Activated CD4-positive, alpha-beta T cell treated with anti-CD3 and anti-CD28 coated beads, Interleukin-2, amount 10 ng/mL, durations not matched to agents 7 days and 5 days (primary cell): ENCODE measurements around the gene KCTD7. TPM values are rescaled to one million over a fixed set of nuclear protein-coding genes. Genes with fewer than 3 reads are reported as not detected.
"Not testable (repeated sequence)": the region's sequence is repeated elsewhere in the genome, so short reads cannot be mapped to it uniquely, and the experiment has no call there.

Experiments used
- CTCF ChIA-PET: fragments of 350-600 bp; sonication (Branson Sonifier 250); formaldehyde crosslinking; loops from one replicate; lab custom pipeline; 2021; ENCODE audit warnings: antibody characterized with exemption; lab: Charles Lee
- POLR2A ChIA-PET: fragments of 350-600 bp; sonication (Branson Sonifier 250); formaldehyde crosslinking; loops from one replicate; lab custom pipeline; 2021; ENCODE audit warnings: antibody characterized with exemption; lab: Charles Lee
- DNase-seq: peaks from one replicate; pipeline ENCODE4 v3.0.0-alpha.2; 2020
- H3K27ac Mint-ChIP-seq: one replicate; pipeline ENCODE4 v1.8.0; 2021; ENCODE audit warnings: mild to moderate bottlenecking, moderate library complexity, mixed read lengths
- H3K27me3 Mint-ChIP-seq: one replicate; pipeline ENCODE4 v1.8.0; 2021; ENCODE audit warnings: mixed read lengths
- H3K36me3 Mint-ChIP-seq: one replicate; pipeline ENCODE4 v1.8.0; 2021; ENCODE audit warnings: low read depth, mixed read lengths
- H3K4me1 Mint-ChIP-seq: one replicate; pipeline ENCODE4 v1.8.0; 2021; ENCODE audit warnings: mixed read lengths
- H3K4me3 Mint-ChIP-seq: one replicate; pipeline ENCODE4 v1.8.0; 2021; ENCODE audit warnings: mild to moderate bottlenecking, moderate library complexity, mixed read lengths
- H3K9me3 Mint-ChIP-seq: one replicate; pipeline ENCODE4 v1.8.0; 2021; ENCODE audit warnings: mixed read lengths
- total RNA-seq, 2 experiments: library from RNA; stranded (reverse); gene quantifications; one replicate each; pipeline ENCODE4 v1.2.3, GENCODE V29; 2021

The KCTD7 gene
- total RNA-seq, 2 experiments from 2014 or later, result 40.0 to 41.3 TPM

GRCh38 chr7:66641526-66641871 lies 12.8 kb downstream of the KCTD7 start:
- Mint-ChIP-seq H3K9me3 (no peaks in the 10 kb centered on the region), H3K27ac (no peak overlapping the region), H3K4me1 (peaks cover 4% of the 10 kb centered on the region), H3K36me3 (peaks cover 57% of the 10 kb centered on the region), H3K4me3 (no peak overlapping the region), H3K27me3 (no peaks in the 10 kb centered on the region)
- no peak for DNase-seq
- POLR2A ChIA-PET, result interaction anchor here (0.6 kb wide), 1 partner anchor 10 kb away, joined by 12 read pairs; no protein-coding TSS in a partner anchor
- CTCF ChIA-PET, result no interaction called here

- H3K27ac Mint-ChIP-seq, result no peak overlapping the region
- ChIA-PET CTCF (no interaction called here), POLR2A (no interaction called here)
- H3K27me3 Mint-ChIP-seq, result no peaks in the 10 kb centered on the region
- peaks cover 4% of the 10 kb centered on the region for H3K4me1 Mint-ChIP-seq
- no peak overlapping the region for H3K4me3 Mint-ChIP-seq
- H3K9me3 Mint-ChIP-seq, result no peaks in the 10 kb centered on the region
- no peak for DNase-seq
- H3K36me3 Mint-ChIP-seq, result peaks cover 63% of the 10 kb centered on the region
Measured at GRCh38 chr7:66642186-66642585, 13.5 kb downstream of the KCTD7 start.

DNA sequence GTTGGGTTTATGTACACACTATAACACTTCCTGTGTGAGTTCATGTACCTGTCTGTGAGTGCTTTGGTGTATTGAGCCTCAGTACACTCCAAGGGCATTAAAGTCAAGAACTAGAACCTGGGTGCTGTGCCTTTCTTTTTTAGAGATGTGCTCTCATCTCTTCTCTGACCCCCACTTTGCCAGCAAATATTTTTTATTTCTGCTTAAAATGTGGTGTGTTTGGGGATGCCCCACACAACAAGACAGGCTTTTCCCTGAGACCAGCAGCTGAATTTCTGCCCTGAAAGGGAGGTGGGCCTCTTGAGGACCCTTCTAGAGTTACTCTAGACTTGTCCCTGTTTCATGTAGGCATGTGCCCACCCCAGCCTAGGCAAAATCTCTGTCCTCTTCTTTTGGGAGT lies 14.3 kb downstream of the KCTD7 start:
- CTCF ChIA-PET, result interaction anchor here (1.4 kb wide), 1 partner anchor 85 kb away, joined by 3 read pairs; no protein-coding TSS in a partner anchor
- Mint-ChIP-seq H3K36me3 (peaks cover 65% of the 10 kb centered on the region), H3K27me3 (no peaks in the 10 kb centered on the region), H3K27ac (no peak overlapping the region), H3K4me1 (peaks cover 4% of the 10 kb centered on the region), H3K4me3 (no peak overlapping the region), H3K9me3 (no peaks in the 10 kb centered on the region)
- POLR2A ChIA-PET, result no interaction called here
- no peak for DNase-seq

DNA sequence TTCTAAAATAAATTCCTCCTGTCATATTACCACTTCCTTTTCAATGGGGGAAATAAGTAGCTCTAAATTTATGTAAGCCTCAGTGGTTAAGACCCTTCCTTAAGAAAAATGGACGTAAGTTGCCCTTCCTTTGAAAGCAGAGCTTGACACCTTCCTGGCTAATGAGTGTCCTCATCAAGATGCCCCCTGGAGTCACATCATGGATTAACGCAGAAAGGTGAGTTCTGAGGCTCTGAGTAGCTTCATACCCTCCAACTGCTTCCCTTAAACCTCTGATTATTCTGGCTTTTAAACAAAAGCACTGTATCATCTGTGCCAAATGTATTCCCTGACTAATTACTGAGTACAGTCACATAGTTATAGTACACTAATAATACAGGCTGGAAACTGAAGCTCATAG lies 14.7 kb downstream of the KCTD7 start:
- POLR2A ChIA-PET, result no interaction called here
- Mint-ChIP-seq H3K36me3 (peaks cover 62% of the 10 kb centered on the region), H3K27ac (no peak overlapping the region), H3K4me3 (no peak overlapping the region), H3K9me3 (no peaks in the 10 kb centered on the region), H3K4me1 (peaks cover 4% of the 10 kb centered on the region), H3K27me3 (no peaks in the 10 kb centered on the region)
- CTCF ChIA-PET, result interaction anchor here (1.2 to 1.4 kb wide), 2 partner anchors 10 to 86 kb away, joined by 3 read pairs; no protein-coding TSS in a partner anchor
- DNase-seq, result no peak

DNA sequence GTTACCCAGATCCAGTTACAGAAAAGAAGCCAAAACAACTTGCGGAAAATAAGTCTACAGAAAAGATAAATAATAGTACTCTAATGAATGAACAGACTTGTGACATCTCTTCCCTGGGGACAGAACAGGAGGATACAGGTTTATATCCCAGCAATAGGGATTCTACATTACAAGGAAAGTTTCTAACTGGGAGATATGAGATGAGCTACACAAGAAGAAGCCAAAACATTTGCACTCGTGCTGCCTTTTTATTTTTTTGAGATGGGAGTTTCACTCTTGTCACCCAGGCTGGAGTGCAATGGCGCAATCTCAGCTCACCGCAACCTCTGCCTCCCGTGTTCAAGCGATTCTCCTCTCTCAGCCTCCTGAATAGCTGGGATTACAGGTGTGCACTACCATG lies 22.3 kb downstream of the KCTD7 start:
- DNase-seq, H3K27me3 Mint-ChIP-seq, H3K27ac Mint-ChIP-seq, POLR2A ChIA-PET, H3K9me3 Mint-ChIP-seq, H3K4me3 Mint-ChIP-seq: not testable (repeated sequence)
- H3K36me3 Mint-ChIP-seq, result peaks cover 24% of the 10 kb centered on the region
- H3K4me1 Mint-ChIP-seq, result peaks cover 25% of the 10 kb centered on the region
- CTCF ChIA-PET, result interaction anchor here (1.1 to 1.2 kb wide), 2 partner anchors 23 to 30 kb away, joined by 3 to 5 read pairs; no protein-coding TSS in a partner anchor

GRCh38 chr7:66653719-66654274 lies 25.1 kb downstream of the KCTD7 start:
- DNase-seq, H3K9me3 Mint-ChIP-seq, H3K27me3 Mint-ChIP-seq, POLR2A ChIA-PET: not testable (repeated sequence)
- peak overlapping the region; percentile 99 for H3K27ac Mint-ChIP-seq
- H3K4me1 Mint-ChIP-seq, result peaks cover 35% of the 10 kb centered on the region
- CTCF ChIA-PET, result interaction anchor here (0.6 to 1.8 kb wide), 4 partner anchors 22 to 28 kb away, joined by 3 to 5 read pairs (median 4); partner anchors contain the start of gene KCTD7
- H3K4me3 Mint-ChIP-seq, result peak overlapping the region; percentile 97
- peaks cover 14% of the 10 kb centered on the region for H3K36me3 Mint-ChIP-seq

DNA sequence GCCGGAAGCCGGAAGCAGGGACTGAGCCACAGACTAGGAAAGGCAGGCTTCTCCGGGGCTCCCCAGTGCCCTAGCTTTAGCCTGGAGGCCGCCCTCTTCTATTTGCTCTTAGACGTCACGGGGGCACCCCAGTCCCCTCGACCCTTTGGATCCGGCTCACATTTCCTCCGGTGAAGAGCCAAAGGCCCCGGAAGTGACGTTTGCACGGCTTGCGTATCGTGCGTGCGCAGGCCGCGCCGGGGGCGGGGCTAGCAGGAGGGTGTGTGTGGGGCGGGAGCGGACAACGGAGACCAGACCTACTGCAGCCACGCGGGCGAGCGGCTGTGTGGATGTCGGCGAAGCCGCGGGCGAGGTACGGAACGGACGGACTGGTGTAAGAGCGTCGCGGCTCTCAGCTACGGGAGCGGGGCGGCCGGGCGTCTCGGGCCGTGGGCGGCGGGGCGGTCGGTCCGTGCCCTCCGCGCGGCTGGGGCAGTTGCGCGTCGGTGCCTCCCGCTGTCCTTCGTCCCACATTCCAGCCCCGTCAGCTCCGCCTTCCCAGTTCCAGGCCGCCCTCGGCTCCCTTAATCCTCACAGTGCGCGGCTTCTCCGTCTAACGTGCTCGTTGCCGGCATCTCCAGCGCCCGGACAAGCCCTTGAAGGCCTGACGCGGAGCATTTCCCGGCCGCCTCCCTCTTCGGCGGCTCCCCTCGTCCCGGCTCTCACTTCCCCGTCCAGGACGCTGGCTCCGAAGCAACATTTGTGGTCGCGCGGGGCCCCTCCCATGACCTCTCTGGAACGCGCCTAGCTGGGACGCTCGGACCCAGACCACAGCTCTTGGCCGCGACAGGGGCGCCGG lies 25.8 kb downstream of the KCTD7 start:
- Mint-ChIP-seq H3K4me3 (peak overlapping the region; percentile 97), H3K9me3 (no peaks in the 10 kb centered on the region), H3K4me1 (peaks cover 35% of the 10 kb centered on the region), H3K27ac (peak overlapping the region; percentile 99), H3K36me3 (peaks cover 12% of the 10 kb centered on the region), H3K27me3 (no peaks in the 10 kb centered on the region)
- ChIA-PET CTCF (interaction anchor here (0.6 to 1.5 kb wide), 3 partner anchors 22 to 27 kb away, joined by 3 to 4 read pairs (median 3); no protein-coding TSS in a partner anchor), POLR2A (no interaction called here)
- peak; percentile 100 for DNase-seq

GRCh38 chr7:66655113-66655806 lies 26.6 kb downstream of the KCTD7 start:
- CTCF ChIA-PET, POLR2A ChIA-PET, H3K9me3 Mint-ChIP-seq, DNase-seq, H3K27me3 Mint-ChIP-seq: not testable (repeated sequence)
- Mint-ChIP-seq H3K4me1 (peaks cover 35% of the 10 kb centered on the region), H3K27ac (peak overlapping the region; percentile 89), H3K4me3 (peak overlapping the region; percentile 97), H3K36me3 (peaks cover 13% of the 10 kb centered on the region)

- H3K27me3 Mint-ChIP-seq, H3K9me3 Mint-ChIP-seq, DNase-seq, POLR2A ChIA-PET, CTCF ChIA-PET: not testable (repeated sequence)
- Mint-ChIP-seq H3K27ac (peak overlapping the region; percentile 14), H3K36me3 (peaks cover 14% of the 10 kb centered on the region), H3K4me1 (peaks cover 35% of the 10 kb centered on the region), H3K4me3 (peak overlapping the region; percentile 97)
Measured at GRCh38 chr7:66655826-66656485, 27.3 kb downstream of the KCTD7 start.

DNA sequence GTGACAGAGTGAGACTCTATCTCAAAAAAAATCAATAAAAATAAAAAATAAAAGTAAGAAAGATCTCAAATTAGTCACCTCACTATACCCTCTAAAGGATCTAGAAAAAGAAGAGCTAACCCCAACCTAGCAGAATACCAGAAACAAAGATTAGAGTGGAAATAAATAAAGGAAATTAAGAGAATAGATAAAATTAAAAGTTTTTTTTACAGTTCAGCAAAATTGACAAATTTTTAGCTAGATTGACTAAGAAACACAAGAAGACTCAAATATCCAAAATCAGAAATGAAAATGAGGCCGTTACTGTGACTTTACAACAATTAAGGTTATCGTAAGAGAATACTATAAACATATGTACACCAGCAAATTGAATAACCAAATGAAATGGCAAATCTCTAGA lies 29.1 kb downstream of the KCTD7 start:
- no peaks in the 10 kb centered on the region for H3K27me3 Mint-ChIP-seq
- H3K36me3 Mint-ChIP-seq, result peaks cover 14% of the 10 kb centered on the region
- peaks cover 31% of the 10 kb centered on the region for H3K4me1 Mint-ChIP-seq
- H3K9me3 Mint-ChIP-seq, result no peaks in the 10 kb centered on the region
- no peak overlapping the region for H3K27ac Mint-ChIP-seq
- ChIA-PET CTCF (interaction anchor here (1.2 kb wide), 1 partner anchor 26 kb away, joined by 3 read pairs; no protein-coding TSS in a partner anchor), POLR2A (no interaction called here)
- no peak overlapping the region for H3K4me3 Mint-ChIP-seq
- no peak for DNase-seq

DNA sequence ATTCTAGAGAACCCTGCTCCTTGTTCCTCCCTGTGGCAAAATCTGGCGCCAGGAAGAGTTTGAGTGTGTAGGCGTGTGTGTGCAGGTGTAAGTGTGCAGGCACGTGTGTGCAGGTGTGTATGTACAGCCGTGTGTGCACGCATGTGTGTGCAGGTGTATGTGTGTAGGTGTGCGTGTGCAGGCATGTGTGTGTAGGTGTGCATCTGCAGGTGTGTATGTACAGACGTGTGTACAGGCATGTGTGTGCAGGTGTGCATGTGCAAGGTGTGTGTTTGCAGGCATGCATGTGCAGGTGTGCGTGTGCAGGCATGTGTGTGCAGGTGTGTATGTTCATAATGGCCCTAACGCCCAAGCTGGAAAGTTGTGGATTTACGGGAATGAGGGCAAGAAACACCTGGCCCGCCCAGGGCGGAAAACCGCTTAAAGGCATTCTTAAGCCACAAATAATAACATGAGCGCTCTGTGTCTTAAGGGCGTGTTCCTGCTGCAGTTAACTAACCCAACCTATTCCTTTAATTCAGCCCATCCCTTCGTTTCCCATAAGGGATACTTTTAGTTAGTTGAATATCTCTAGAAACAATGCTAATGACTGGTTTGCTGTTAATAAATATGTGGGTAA lies 34.1 kb downstream of the KCTD7 start:
- DNase-seq, result no peak
- H3K9me3 Mint-ChIP-seq, result no peaks in the 10 kb centered on the region
- no peak overlapping the region for H3K27ac Mint-ChIP-seq
- no peaks in the 10 kb centered on the region for H3K27me3 Mint-ChIP-seq
- H3K4me3 Mint-ChIP-seq, result no peak overlapping the region
- ChIA-PET POLR2A (no interaction called here), CTCF (interaction anchor here (0.6 kb wide), 2 partner anchors 39 to 104 kb away, joined by 3 to 4 read pairs; no protein-coding TSS in a partner anchor)
- peaks cover 4% of the 10 kb centered on the region for H3K4me1 Mint-ChIP-seq
- peaks cover 2% of the 10 kb centered on the region for H3K36me3 Mint-ChIP-seq
